H1 (cell line): ENCODE measurements around the gene MID2. TPM values are rescaled to one million over a fixed set of nuclear protein-coding genes. Genes with fewer than 3 reads are reported as not detected.

Source experiments
- CTCF ChIA-PET: fragments of 300-600 bp; sonication (Branson Sonifier 250); formaldehyde crosslinking; loops from one replicate; lab custom pipeline; 2021; ENCODE audit not compliant: partially characterized antibody; lab: Charles Lee
- POLR2A ChIA-PET: fragments of 300-600 bp; sonication (Branson Sonifier 250); formaldehyde crosslinking; loops from one replicate; lab custom pipeline; 2021; ENCODE audit warnings: inconsistent platforms; ENCODE audit not compliant: partially characterized antibody; lab: Charles Lee
- DNase-seq, 2 experiments: peaks; one replicate each; pipeline versions ENCODE4 v3.0.0 to v3.0.0-alpha.2; 2010 to 2022; ENCODE audit warnings: low spot score in 2 of 2, low read depth in 1 of 2, mixed read lengths in 1 of 2
- FAIRE-seq: peaks from 2 replicates; lab custom pipeline; 2011; peaks lifted over from hg19 to GRCh38; lab: Jason Lieb, UNC
- H2AFZ ChIP-seq: 2 replicates; pipeline ENCODE4 v1.8.1; 2012; ENCODE audit warnings: low read length, inconsistent platforms
- H2AK5ac ChIP-seq: 2 replicates; pipeline ENCODE4 v1.6.1; 2013; ENCODE audit warnings: low read depth, low read length
- H2BK120ac ChIP-seq: replicated peaks from 2 replicates; pipeline ENCODE3; 2013; ENCODE audit warnings: low read depth, low read length, inconsistent platforms
- H2BK12ac ChIP-seq: 2 replicates; pipeline ENCODE4 v1.6.1; 2013; ENCODE audit warnings: low read depth, low read length
- H2BK15ac ChIP-seq: 2 replicates; pipeline ENCODE4 v1.6.1; 2013; ENCODE audit warnings: low read length
- H2BK20ac ChIP-seq: 2 replicates; pipeline ENCODE4 v1.6.1; 2013; ENCODE audit warnings: low read length
- H2BK5ac ChIP-seq: 2 replicates; pipeline ENCODE4 v1.6.1; 2013; ENCODE audit warnings: low read depth, low read length
- H3K14ac ChIP-seq: 2 replicates; pipeline ENCODE4 v1.6.1; 2013; ENCODE audit warnings: inconsistent platforms; ENCODE audit not compliant: insufficient read length
- H3K18ac ChIP-seq: 2 replicates; pipeline ENCODE4 v1.6.1; 2013; ENCODE audit warnings: low read length; ENCODE audit errors: extremely low read depth
- H3K23ac ChIP-seq: 2 replicates; pipeline ENCODE4 v1.6.1; 2013; ENCODE audit warnings: inconsistent platforms; ENCODE audit not compliant: insufficient read length
- H3K23me2 ChIP-seq: 2 replicates; pipeline ENCODE4 v1.6.1; 2013; ENCODE audit warnings: low read depth, low read length
- H3K27ac ChIP-seq: 2 replicates; pipeline ENCODE4 v1.6.1; 2011; ENCODE audit warnings: low read depth, low read length, inconsistent platforms
- H3K27me3 ChIP-seq, 4 experiments: replicated peaks in 1 of 4; 1 replicate in 1 of 4; 2 replicates in 3 of 4; pipeline versions ENCODE4 v1.6.1 to v1.8.1; 2011 to 2013; ENCODE audit warnings: low read length in 3 of 4, mild to moderate bottlenecking in 3 of 4, inconsistent platforms in 2 of 4, mixed read lengths in 2 of 4, moderate library complexity in 1 of 4; ENCODE audit not compliant: control insufficient read depth in 3 of 4, insufficient read depth in 3 of 4; ENCODE audit errors: extremely low read depth in 1 of 4
- H3K36me3 ChIP-seq, 4 experiments: 2 replicates each; pipeline versions ENCODE4 v1.6.1 to v1.8.1; 2011 to 2013; ENCODE audit warnings: mild to moderate bottlenecking in 4 of 4, low read length in 3 of 4, moderate library complexity in 2 of 4, control low read depth in 1 of 4, inconsistent platforms in 1 of 4; ENCODE audit not compliant: insufficient read depth in 4 of 4, control insufficient read depth in 2 of 4
- H3K4ac ChIP-seq: replicated peaks from 2 replicates; pipeline ENCODE3; 2013; ENCODE audit warnings: low read length, low read depth, mixed read lengths, inconsistent platforms; ENCODE audit not compliant: insufficient read length
- H3K4me1 ChIP-seq, 4 experiments: replicated peaks in 1 of 4; 1 replicate in 1 of 4; 2 replicates in 3 of 4; pipeline versions ENCODE4 v1.6.1 to v1.8.1; 2011 to 2013; ENCODE audit warnings: low read length in 3 of 4, inconsistent platforms in 2 of 4, mixed read lengths in 1 of 4; ENCODE audit not compliant: insufficient read depth in 4 of 4, control insufficient read depth in 3 of 4
- H3K4me2 ChIP-seq, 2 experiments: 2 replicates each; pipeline versions ENCODE4 v1.6.1 to v1.8.1; 2011 to 2013; ENCODE audit warnings: low read depth in 2 of 2, low read length in 2 of 2, control low read depth in 1 of 2, inconsistent platforms in 1 of 2, mild to moderate bottlenecking in 1 of 2; ENCODE audit not compliant: insufficient read depth in 1 of 2
- H3K4me3 ChIP-seq, 4 experiments: fragments of 200-600, 300-600 bp in 1 of 4; sonication (generic), shearing (Covaris generic), sonication (Bioruptor Twin) in 1 of 4; 2 replicates each; pipeline versions ENCODE4 v1.5.1 to v1.8.1; 2011 to 2016; ENCODE audit warnings: low read length in 4 of 4, low read depth in 3 of 4, control low read depth in 2 of 4, inconsistent platforms in 2 of 4, mild to moderate bottlenecking in 2 of 4, mixed read lengths in 1 of 4, moderate library complexity in 1 of 4; ENCODE audit not compliant: insufficient read depth in 2 of 4; ENCODE audit errors: extremely low read depth in 1 of 4
- H3K56ac ChIP-seq: replicated peaks from 2 replicates; pipeline ENCODE3; 2013; ENCODE audit warnings: low read depth, mild to moderate bottlenecking, mixed read lengths, low read length, inconsistent platforms; ENCODE audit not compliant: insufficient read length
- H3K79me1 ChIP-seq: 2 replicates; pipeline ENCODE4 v1.6.1; 2013; ENCODE audit warnings: low read depth, low read length, control low read depth
- H3K79me2 ChIP-seq, 2 experiments: 2 replicates each; pipeline versions ENCODE4 v1.6.1 to v1.8.1; 2012 to 2013; ENCODE audit warnings: low read length in 2 of 2, mild to moderate bottlenecking in 2 of 2, inconsistent platforms in 1 of 2; ENCODE audit not compliant: insufficient read depth in 2 of 2, control insufficient read depth in 1 of 2
- H3K9ac ChIP-seq, 4 experiments: replicated peaks in 1 of 4; 1 replicate in 1 of 4; 2 replicates in 3 of 4; pipeline versions ENCODE4 v1.6.1 to v1.8.1; 2011 to 2013; ENCODE audit warnings: low read depth in 3 of 4, low read length in 3 of 4, control low read depth in 2 of 4, mild to moderate bottlenecking in 2 of 4, moderate library complexity in 2 of 4, inconsistent platforms in 1 of 4; ENCODE audit errors: extremely low read depth in 1 of 4
- H3K9me3 ChIP-seq, 2 experiments: 2 replicates each; pipeline versions ENCODE4 v1.6.1 to v1.8.1; 2012 to 2013; ENCODE audit warnings: mild to moderate bottlenecking in 2 of 2, moderate library complexity in 2 of 2, control low read depth in 1 of 2, inconsistent platforms in 1 of 2, low read depth in 1 of 2, low read length in 1 of 2, mixed read lengths in 1 of 2; ENCODE audit not compliant: insufficient read depth in 2 of 2
- H4K20me1 ChIP-seq, 2 experiments: replicated peaks in 1 of 2; 2 replicates each; pipeline versions ENCODE3 to v1.8.1; 2011 to 2013; ENCODE audit warnings: inconsistent platforms in 2 of 2, low read length in 2 of 2, mild to moderate bottlenecking in 1 of 2; ENCODE audit not compliant: insufficient read depth in 2 of 2, control insufficient read depth in 1 of 2
- H4K5ac ChIP-seq: 2 replicates; pipeline ENCODE4 v1.6.1; 2013; ENCODE audit warnings: low read length, low read depth, mixed read lengths, inconsistent platforms; ENCODE audit not compliant: insufficient read length
- H4K8ac ChIP-seq: 2 replicates; pipeline ENCODE4 v1.8.0; 2013; ENCODE audit warnings: mild to moderate bottlenecking, moderate library complexity, low read length, inconsistent platforms; ENCODE audit not compliant: insufficient read depth; ENCODE audit errors: extremely low read depth
- H4K91ac ChIP-seq: replicated peaks from 2 replicates; pipeline ENCODE3; 2013; ENCODE audit warnings: low read length, mixed read lengths, inconsistent platforms; ENCODE audit not compliant: insufficient read length
- BCL11A ChIP-seq, 2 experiments: IDR thresholded peaks; one replicate each; pipeline ENCODE4 v1.6.1; 2011; ENCODE audit warnings: low read depth in 2 of 2, low read length in 2 of 2, mild to moderate bottlenecking in 2 of 2
- CBX5 ChIP-seq: fragments of 300-800, 300-1000 bp; sonication (generic); IDR thresholded peaks from 2 replicates; pipeline ENCODE4 v1.7.1; 2016; ENCODE audit warnings: antibody characterized with exemption, low read length, low read depth
- CEBPB ChIP-seq: IDR thresholded peaks from 2 replicates; pipeline ENCODE4 v1.6.1; 2012; ENCODE audit warnings: low read depth, low read length
- CHD1 ChIP-seq: IDR thresholded peaks from 2 replicates; pipeline ENCODE4 v1.6.1; 2012; ENCODE audit warnings: low read depth, low read length, improper control_type of control experiment
- CTCF ChIP-seq, 3 experiments: IDR thresholded peaks; 1 replicate in 2 of 3; 2 replicates in 1 of 3; pipeline versions ENCODE4 v1.5.1 to v1.6.1; 2011; ENCODE audit warnings: low read length in 3 of 3, mild to moderate bottlenecking in 3 of 3, inconsistent platforms in 2 of 3, low read depth in 1 of 3, moderate library complexity in 1 of 3; ENCODE audit not compliant: insufficient read depth in 1 of 3; ENCODE audit errors: control extremely low read depth in 1 of 3
- GTF2F1 ChIP-seq: IDR thresholded peaks from 2 replicates; pipeline ENCODE4 v1.6.1; 2012; ENCODE audit warnings: low read depth, low read length, improper control_type of control experiment, borderline replicate concordance
- RAD21 ChIP-seq, 2 experiments: IDR thresholded peaks in 1 of 2; conservative IDR thresholded peaks in 1 of 2; 2 replicates each; pipeline ENCODE4 v1.6.1; 2011; ENCODE audit warnings: low read depth in 2 of 2, low read length in 2 of 2, improper control_type of control experiment in 1 of 2, inconsistent platforms in 1 of 2, mild to moderate bottlenecking in 1 of 2, moderate library complexity in 1 of 2
- RXRA ChIP-seq: IDR thresholded peaks from 2 replicates; pipeline ENCODE4 v1.6.1; 2011; ENCODE audit warnings: low read depth, mild to moderate bottlenecking, low read length, moderate library complexity; ENCODE audit not compliant: insufficient read depth
- SIRT6 ChIP-seq: IDR thresholded peaks from one replicate; pipeline ENCODE4 v1.7.1; 2012; ENCODE audit warnings: low read length, inconsistent platforms
- SP1 ChIP-seq: IDR thresholded peaks from 2 replicates; pipeline ENCODE4 v1.6.1; 2011; ENCODE audit warnings: low read depth, low read length
- TAF1 ChIP-seq: IDR thresholded peaks from 2 replicates; pipeline ENCODE4 v1.6.1; 2011; ENCODE audit warnings: mild to moderate bottlenecking, low read depth, low read length
- WGBS, 2 experiments: shearing (Covaris generic) in 1 of 2; methylation state at CpG; one replicate each; pipeline versions ENCODE4 v1.1.6 to v1.1.7; 2013 to 2015; ENCODE audit warnings: low lambda C conversion rate in 2 of 2, mixed read lengths in 2 of 2, inconsistent platforms in 1 of 2, low coverage in 1 of 2, missing lambda C conversion rate in 1 of 2; ENCODE audit not compliant: insufficient replicate concordance in 2 of 2, insufficient coverage in 1 of 2, insufficient read length in 1 of 2; ENCODE audit errors: extremely low coverage in 1 of 2, missing lambda C conversion rate in 1 of 2; 5-methylcytosine and 5-hydroxymethylcytosine counted together
- polyA plus RNA-seq, 7 experiments: library from polyadenylated mRNA; depleted of rRNA in 3 of 7; stranded (reverse) in 5 of 7; unstranded in 2 of 7; fragments of >200 nt in 5 of 7; fragments of 200-250 nt in 2 of 7; gene quantifications; 1 replicate in 5 of 7; 2 replicates in 1 of 7; 4 replicates in 1 of 7; pipeline versions ENCODE4 v1.2.1 to v1.2.3, GENCODE V29; 2011 to 2013; ENCODE audit warnings: missing spikeins in 2 of 7, mixed read lengths in 2 of 7
- total RNA-seq: library from RNA; stranded (reverse); fragmentation: NEBNext Ultra II Directional; extraction: Animal tissue kit (Norgen Biotek cat#: 25700); gene quantifications from 2 replicates; pipeline ENCODE4 v1.2.1, GENCODE V29; 2021

The MID2 gene
- total and polyA plus RNA-seq, 2 of the 8 experiments (the other 6 are each of a cell fraction or from before 2014, with no cell fraction given): 0.98 to 1.7 TPM

GRCh38 chrX:107849747-107850421, 24.2 kb downstream of the MID2 start:
- Histone ChIP-seq H3K23ac (no peak overlapping the region), H2BK20ac (no peak overlapping the region), H3K79me1 (no peaks in the 10 kb centered on the region), H3K9me3 (no peaks in the 10 kb centered on the region), H3K27me3 (no peaks in the 10 kb centered on the region), H4K91ac (no peak overlapping the region), H4K5ac (no peak overlapping the region), H2BK5ac (no peak overlapping the region), H4K8ac (no peak overlapping the region), H3K4me1 (no peaks in the 10 kb centered on the region; a peak in 1 of 7 replicates), H2BK15ac (no peak overlapping the region), H2BK120ac (no peak overlapping the region), H3K36me3 (no peaks in the 10 kb centered on the region), H3K79me2 (no peaks in the 10 kb centered on the region), H3K9ac (no peak overlapping the region), H4K20me1 (no peaks in the 10 kb centered on the region), H3K4me2 (no peak overlapping the region), H3K27ac (no peak overlapping the region), H2AK5ac (no peak overlapping the region), H3K4me3 (no peak overlapping the region), H2AFZ (peak overlapping the region; percentile 94; the same call in 1 of the 2 replicates), H3K4ac (no peak overlapping the region), H3K18ac (no peak overlapping the region), H3K14ac (no peak overlapping the region), H3K23me2 (no peaks in the 10 kb centered on the region), H3K56ac (no peak overlapping the region), H2BK12ac (no peak overlapping the region)
- FAIRE-seq: no peak
- CTCF ChIA-PET: interaction anchor here (0.6 to 1.2 kb wide), 8 partner anchors 8 to 172 kb away, joined by 3 to 6 read pairs (median 3); partner anchors contain the start of gene NCBP2L
- POLR2A ChIA-PET: no interaction called here
- DNase-seq: no peak
- 89% methylated on average over 5 of the region's 5 CpGs; no CpG with 5 or more reads in 1 of the 2 experiments for WGBS, 2 experiments
- TF ChIP-seq SP1 (no peak), GTF2F1 (no peak), SIRT6 (no peak), CHD1 (no peak), RXRA (no peak), CBX5 (no peak), TAF1 (no peak), CEBPB (no peak), CTCF (IDR thresholded peaks at IDR 0.05; ENCODE audit: control extremely low read depth in 1 of 3, insufficient read depth in 1 of 3, low read depth in 1 of 3, low read length in 3 of 3) (peak; percentile 28 to 48 (median 45)), BCL11A (IDR thresholded peaks at IDR 0.05; ENCODE audit: low read depth in 2 of 2, low read length in 2 of 2) (no peak), RAD21 (IDR thresholded peaks at IDR 0.05 in 1 of 2, conservative IDR thresholded peaks at IDR 0.05 in 1 of 2; ENCODE audit: low read depth in 2 of 2, low read length in 2 of 2) (peak; percentile 8 to 29; a peak in 1 of 4 replicates)
